ENCODE measurements around the gene MRPL53.
"Not testable (repeated sequence)": the region's sequence is repeated elsewhere in the genome, so short reads cannot be mapped to it uniquely, and the experiment has no call there.

The MRPL53 gene

GRCh38 chr2:74502147-74502719 is 29.8 kb upstream of the MRPL53 start:
- no peak for DNase-seq

- DNase-seq, result no peak
Observed at GRCh38 chr2:74501335-74502071, 29.0 kb upstream of the MRPL53 start.

GRCh38 chr2:74500578-74500946 is 28.1 kb upstream of the MRPL53 start:
- DNase-seq, result no peak

GRCh38 chr2:74499940-74500577 is 27.6 kb upstream of the MRPL53 start:
- no peak for DNase-seq

GRCh38 chr2:74499267-74499939 is 26.9 kb upstream of the MRPL53 start, which contains the start of gene LBX2:
TSS of gene LBX2 (minus strand) at chr2:74499603. CDS start at chr2:74499537, 66 bp downstream.
- no peak for DNase-seq

- peak; percentile 75 for DNase-seq
Observed at GRCh38 chr2:74498500-74499266, 26.2 kb upstream of the MRPL53 start.

- DNase-seq, result peak; percentile 75
Observed at GRCh38 chr2:74497777-74498499, 25.5 kb upstream of the MRPL53 start.

GRCh38 chr2:74496997-74497776 is 24.7 kb upstream of the MRPL53 start:
- no peak for DNase-seq

- DNase-seq, result no peak
Observed at GRCh38 chr2:74495440-74495839, 23.0 kb upstream of the MRPL53 start.

- no peak for DNase-seq
Observed at GRCh38 chr2:74493546-74493945, 21.1 kb upstream of the MRPL53 start.

- DNase-seq, result no peak
Observed at GRCh38 chr2:74491648-74492544, 19.4 kb upstream of the MRPL53 start.

GRCh38 chr2:74489906-74490305 is 17.4 kb upstream of the MRPL53 start:
- no peak for DNase-seq

GRCh38 chr2:74488643-74489481 is 16.4 kb upstream of the MRPL53 start:
- DNase-seq, result no peak

- no peak for DNase-seq
Observed at GRCh38 chr2:74486141-74486540, 13.7 kb upstream of the MRPL53 start.

GRCh38 chr2:74483675-74484164 is 11.2 kb upstream of the MRPL53 start:
- DNase-seq, result not testable (repeated sequence)

- peak; percentile 96 for DNase-seq
Observed at GRCh38 chr2:74482801-74483674, 10.6 kb upstream of the MRPL53 start, which contains the start of the genes CCDC142 and TTC31. TSS of gene CCDC142 (minus strand) at chr2:74482998. CDS start at chr2:74482837, 161 bp downstream. TSS of gene TTC31 (plus strand) at chr2:74483081. CDS start at chr2:74483096, 15 bp downstream.

- no peak for DNase-seq
Observed at GRCh38 chr2:74481961-74482800, 9.7 kb upstream of the MRPL53 start.

Data from activated CD8-positive, alpha-beta memory T cell treated with anti-CD3 and anti-CD28 coated beads for 24 hours (primary cell).